Inflammatory macrophage treated with lipopolysaccharide for 4 hours (primary cell): ENCODE data around the gene STX1B.

ENCODE experiments used
- DNase-seq: peaks from one replicate; pipeline ENCODE4 v3.0.0-alpha.2; 2020

STX1B gene

GRCh38 chr16:30995927-30996323 lies 14.5 kb downstream of the STX1B start:
- DNase-seq = no peak

DNA sequence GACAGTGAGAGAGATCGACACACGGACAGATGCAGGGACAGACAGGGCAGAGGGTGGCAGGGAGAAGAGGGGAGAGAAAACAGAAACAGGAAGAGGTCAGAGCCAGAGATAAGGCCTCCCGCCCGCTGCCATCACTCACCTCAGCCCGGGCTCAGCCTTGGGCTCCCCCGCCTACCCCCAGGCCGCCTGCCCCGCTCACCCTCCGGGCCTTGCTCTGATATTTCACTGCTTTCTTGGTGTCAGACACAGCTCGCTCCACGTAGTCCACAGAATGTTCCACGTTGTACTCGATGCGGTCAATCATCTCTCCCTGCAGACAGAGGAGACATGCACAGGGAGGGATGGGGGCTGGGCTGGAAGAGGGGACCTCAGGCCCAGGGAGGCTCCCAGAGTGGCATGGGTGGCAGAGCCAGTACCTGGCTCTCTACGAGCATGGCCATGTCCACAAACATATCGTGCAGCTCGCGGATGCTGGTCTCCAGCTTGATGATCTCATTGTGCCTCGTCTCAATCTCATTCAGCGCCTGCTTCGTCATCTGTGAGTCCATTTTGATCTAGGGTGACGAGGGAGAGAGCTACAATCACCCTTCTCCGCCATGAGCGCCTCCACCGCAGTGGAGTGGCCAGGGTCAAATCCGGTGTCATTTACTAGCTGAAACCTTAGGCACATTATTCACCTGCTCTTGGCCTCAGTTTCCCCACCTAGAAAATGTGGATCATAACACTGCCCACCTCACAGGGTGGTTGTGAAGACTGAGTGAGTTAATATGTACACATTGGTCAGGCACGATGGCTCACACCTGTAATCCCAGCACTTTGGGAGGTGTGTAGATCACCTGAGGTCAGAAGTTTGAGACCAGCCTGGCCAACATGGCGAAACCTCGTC lies 17.3 kb downstream of the STX1B start:
- DNase-seq = no peak

- no peak for DNase-seq
Measured at GRCh38 chr16:30992276-30992780, 18.1 kb downstream of the STX1B start.

DNA sequence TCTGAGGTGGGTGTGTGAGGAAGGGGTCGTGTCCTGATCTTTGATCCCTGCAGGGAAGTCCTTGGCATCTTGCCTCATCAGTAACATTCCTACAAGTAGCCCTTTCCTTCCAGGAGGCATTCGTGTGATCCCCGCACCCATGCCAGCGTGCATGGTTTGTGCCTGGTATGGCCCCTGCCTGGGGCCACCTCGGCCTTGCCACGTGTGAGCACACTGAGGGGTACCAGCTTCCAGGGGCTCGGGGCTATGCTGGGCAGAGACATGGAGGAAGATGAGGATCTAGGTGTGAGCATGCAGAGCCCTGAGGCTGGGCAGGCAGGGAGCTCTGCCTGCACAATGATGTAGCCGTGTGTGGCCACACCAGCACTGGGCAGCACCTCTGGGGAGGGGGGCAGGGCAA lies 19.4 kb downstream of the STX1B start:
- DNase-seq = no peak

DNA sequence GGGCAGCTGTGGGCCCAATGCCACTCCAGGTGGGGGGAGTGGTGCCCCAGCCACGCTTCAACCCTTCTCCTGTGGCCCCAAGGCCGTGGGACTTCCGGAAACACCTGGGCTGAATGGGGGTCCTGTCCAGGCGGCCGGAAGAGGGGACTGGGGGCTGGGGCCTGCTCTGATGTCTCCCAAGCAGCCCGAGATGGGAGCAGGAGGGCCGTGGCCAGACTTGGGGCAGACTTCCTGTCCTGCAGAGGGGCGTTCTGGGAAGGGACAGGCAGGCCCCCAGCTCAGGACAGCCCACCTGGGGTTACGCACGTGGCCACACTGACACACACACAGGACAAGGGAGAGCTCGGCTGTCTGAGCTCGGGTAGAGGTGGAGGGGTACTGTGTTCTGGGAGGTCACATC lies 20.3 kb downstream of the STX1B start:
- no peak for DNase-seq

- DNase-seq = no peak
Measured at GRCh38 chr16:30989469-30990047, 20.9 kb downstream of the STX1B start.

DNA sequence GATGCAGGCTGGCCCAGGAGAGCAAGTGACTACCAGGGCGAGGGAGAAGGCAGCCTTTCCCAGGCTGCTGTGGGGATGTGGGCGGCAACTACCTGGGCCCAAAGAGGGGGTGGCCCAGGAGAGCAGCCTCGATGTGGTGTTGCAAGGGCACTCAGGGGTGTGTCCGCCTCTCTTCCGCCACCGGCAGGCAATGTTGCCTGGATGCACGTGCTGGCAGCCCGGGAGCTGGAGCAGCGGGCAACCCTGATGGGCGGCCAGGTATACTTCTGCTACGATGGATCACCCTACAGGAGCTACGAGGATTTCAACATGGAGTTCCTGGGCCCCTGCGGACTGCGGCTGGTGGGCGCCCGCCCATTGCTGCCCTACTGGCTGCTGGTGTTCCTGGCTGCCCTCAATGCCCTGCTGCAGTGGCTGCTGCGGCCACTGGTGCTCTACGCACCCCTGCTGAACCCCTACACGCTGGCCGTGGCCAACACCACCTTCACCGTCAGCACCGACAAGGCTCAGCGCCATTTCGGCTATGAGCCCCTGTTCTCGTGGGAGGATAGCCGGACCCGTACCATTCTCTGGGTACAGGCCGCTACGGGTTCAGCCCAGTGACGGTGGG lies 22.8 kb downstream of the STX1B start:
- DNase-seq = no peak

- DNase-seq = no peak
Measured at GRCh38 chr16:30986129-30986991, 24.1 kb downstream of the STX1B start.

DNA sequence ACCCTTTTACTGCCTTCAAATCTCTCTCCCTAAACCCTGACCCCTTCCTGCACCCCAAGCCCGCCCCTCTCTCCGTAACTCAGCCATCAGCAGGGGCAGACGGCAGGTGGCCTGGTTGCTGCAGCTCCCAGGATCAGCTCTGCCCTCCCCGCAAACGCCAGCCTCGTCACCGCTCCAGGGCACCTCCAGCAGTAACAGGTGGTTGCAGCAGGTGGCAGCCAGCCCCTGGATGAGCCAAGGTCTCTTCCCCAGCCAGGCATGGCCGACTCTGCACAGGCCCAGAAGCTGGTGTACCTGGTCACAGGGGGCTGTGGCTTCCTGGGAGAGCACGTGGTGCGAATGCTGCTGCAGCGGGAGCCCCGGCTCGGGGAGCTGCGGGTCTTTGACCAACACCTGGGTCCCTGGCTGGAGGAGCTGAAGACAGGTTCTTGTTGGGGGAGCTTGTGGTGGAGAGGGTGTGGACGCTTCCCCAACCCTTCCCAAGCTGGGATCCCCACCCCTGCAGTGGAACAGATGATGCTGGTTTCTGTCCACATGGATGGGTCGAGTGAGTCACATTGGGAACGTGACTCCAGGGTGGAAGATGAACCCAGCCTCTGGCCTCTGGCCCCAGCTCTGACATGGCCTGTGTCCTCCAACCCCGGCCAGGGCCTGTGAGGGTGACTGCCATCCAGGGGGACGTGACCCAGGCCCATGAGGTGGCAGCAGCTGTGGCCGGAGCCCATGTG lies 24.9 kb downstream of the STX1B start:
- DNase-seq = no peak

DNA sequence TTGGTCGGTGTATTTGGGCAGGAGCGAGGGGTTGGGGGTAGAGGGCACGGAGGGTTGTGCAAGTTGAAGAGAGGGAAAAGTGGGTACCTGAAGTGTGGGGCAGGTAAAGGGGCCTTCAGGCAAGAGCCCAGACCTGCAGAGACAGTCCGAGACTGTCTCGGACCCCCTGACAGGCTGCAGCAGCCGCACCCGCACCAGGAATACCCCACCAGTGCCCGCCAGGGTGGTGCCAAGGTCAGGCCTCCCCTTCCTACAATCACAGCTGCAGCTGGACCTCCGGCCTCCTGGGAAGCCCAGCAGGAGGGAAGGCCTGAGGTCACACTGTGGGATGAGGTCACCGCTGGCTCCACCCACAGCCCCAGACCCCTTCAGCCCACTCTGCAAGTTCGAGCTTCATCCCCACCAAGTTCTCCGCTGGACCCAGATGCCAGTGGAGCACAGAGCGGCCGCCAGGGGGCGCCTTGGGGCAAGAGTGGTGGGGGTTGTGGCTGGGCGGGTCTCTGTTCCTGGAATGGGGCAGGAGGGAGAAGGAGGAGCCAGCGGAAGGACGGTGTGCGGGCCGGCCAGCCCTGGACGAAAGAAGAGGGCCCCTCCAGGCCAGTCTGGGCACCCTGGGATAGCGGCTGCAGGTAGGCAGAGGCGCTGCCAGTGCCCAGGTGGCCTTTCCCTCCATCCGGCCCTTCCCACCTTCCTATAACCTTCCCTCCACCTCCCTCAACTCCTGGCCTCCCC lies 25.6 kb downstream of the STX1B start, which contains the start of gene HSD3B7:
TSS of gene HSD3B7 (plus strand) at position 539 of the 732 bp plus-strand sequence. CDS start 452 bp downstream, outside the sequence.
- DNase-seq = peak; percentile 82

GRCh38 chr16:30983898-30984610 lies 26.4 kb downstream of the STX1B start:
- DNase-seq = no peak

DNA sequence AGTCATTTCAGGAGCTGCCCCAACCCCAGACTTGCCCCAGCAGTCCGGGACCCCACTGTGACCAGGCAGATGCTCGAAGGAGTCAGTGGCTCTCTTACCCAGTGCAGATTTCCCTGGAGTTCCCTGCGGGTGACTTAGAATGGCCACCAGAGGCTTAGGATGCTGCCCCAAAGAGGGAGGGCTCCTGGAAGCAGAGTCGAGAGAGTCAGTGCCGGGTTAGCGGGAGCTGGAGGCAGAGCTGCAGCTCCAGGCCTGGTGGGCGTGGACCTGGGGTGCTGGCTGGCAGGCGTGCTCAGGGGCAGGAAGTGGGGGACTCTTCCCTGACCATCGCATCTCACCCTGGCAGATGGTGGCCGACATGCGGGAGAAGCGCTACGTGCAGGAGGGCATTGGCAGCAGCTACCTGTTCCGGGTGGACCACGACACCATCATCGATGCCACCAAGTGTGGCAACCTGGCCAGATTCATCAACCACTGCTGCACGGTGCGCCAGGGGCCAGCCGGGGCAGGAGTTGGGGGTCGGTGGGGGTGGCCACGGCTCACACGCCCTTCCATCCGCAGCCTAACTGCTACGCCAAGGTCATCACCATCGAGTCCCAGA lies 27.0 kb downstream of the STX1B start:
- no peak for DNase-seq

DNA sequence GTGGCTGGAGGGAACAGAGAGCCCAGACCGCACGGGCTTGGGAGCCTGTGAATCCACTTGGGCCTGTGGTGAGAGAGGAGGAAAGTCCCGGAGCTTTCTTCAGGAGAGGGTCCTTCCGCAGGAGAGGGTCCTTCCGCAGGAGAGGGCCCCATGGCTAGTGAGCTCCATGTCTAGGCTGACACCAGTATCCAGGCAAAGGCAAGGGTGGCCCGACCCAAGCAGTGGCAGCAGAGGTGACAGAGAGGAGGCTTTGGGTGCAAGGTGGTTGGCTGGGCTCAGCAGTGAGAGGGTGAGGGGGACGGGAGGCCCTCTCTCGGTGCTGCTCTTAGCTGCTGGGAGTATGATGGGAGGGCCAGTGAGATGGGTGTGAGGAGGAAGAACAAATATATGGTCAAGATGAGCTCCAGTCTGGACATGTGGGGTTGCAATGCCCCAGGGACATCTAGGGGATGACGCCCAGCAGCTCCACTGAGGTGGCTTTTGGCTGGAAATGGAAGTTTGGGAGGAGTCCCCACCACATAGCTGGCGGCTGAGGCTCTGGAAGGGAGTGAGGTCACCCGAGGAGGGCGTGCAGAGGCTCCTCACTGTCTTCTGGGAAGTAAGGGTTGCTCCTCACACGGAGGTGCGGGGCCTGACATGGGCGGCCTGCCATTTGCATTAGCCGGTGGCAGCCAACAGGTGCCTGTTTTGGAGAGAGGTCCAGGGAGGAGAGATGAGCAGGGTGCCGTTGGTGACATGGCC lies 27.7 kb downstream of the STX1B start:
- no peak for DNase-seq

DNA sequence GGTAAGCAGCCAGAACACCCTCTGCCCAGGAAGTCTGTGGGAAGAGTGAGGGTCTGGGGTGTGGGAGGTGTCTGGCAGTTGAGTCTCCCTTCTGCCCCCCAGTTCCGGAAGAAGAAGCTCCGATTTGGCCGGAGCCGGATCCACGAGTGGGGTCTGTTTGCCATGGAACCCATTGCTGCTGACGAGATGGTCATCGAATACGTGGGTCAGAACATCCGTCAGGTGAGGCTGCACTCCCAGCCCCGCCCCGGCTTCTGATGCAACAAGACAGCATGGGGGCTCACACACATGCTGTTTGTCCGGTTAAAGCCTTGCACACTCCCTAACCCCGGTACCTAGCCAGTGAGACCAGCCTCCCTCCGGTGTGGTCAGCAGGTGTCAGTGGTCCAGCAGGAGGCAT lies 29.5 kb downstream of the STX1B start:
- no peak for DNase-seq

- no peak for DNase-seq
Measured at GRCh38 chr16:30980434-30980833, 30.0 kb downstream of the STX1B start.

GRCh38 chr16:30980023-30980371 lies 30.4 kb downstream of the STX1B start:
- no peak for DNase-seq

DNA sequence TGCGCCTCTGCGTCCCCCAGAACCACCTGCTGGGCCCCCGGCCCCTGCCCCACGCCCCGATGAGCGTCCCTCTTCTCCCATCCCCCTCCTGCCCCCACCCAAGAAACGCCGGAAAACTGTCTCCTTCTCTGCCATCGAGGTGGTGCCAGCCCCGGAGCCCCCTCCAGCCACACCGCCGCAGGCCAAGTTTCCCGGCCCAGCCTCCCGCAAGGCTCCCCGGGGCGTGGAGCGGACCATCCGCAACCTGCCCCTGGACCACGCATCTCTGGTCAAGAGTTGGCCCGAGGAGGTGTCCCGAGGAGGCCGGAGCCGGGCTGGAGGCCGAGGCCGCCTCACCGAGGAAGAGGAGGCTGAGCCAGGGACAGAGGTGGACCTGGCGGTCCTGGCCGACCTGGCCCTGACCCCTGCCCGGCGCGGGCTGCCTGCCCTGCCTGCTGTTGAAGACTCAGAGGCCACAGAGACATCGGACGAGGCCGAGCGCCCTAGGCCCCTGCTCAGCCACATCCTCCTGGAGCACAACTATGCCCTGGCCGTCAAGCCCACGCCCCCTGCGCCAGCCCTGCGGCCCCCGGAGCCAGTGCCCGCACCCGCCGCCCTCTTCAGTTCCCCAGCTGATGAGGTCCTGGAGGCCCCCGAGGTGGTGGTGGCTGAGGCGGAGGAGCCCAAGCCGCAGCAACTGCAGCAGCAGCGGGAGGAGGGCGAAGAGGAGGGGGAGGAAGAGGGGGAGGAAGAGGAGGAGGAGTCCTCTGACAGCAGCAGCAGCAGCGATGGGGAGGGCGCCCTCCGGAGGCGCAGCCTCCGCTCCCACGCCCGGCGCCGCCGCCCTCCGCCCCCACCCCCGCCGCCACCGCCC lies 31.0 kb downstream of the STX1B start:
- no peak for DNase-seq

GRCh38 chr16:30977502-30977901 lies 32.9 kb downstream of the STX1B start:
- DNase-seq = no peak

DNA sequence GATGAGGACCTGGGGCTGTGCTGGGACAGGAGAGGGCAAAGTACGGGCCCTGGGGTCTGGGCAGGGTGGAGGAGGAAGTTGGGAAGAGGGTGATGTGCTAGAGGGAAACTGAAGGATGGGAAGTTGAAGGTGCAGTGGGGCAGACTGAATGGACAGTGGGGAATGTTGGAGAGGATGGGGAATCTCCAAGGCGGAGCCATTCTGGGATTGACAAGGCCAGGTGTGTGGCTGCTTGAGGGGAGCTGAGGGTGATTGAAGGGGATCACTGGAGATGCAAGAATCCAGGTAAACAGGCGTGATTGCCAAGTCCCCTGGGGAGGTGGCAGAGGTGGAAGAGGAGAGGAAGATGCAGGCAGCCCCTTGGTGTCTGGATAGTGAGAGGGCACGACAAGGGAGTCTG lies 34.0 kb downstream of the STX1B start:
- no peak for DNase-seq
